Caki2 (cell line): ENCODE results near the gene ETNK2. TPM values are rescaled to one million over a fixed set of nuclear protein-coding genes. Genes with fewer than 3 reads are reported as not detected.
"Not testable (repeated sequence)": the region's sequence is repeated elsewhere in the genome, so short reads cannot be mapped to it uniquely, and the experiment has no call there.

ENCODE experiments used
- DNase-seq: peaks from one replicate; pipeline ENCODE4 v3.0.0-alpha.2; 2015; ENCODE audit warnings: low read depth
- in situ Hi-C: cut with HindIII; loops from 2 replicates; pipeline ENCODE4 v1.10.0; 2016; ENCODE audit warnings: low sequenced_read_pairs, low pct_unique_long_range_greater_than_20kb, mixed read lengths
- total RNA-seq: library from RNA; depleted of rRNA; stranded (reverse); fragments of >200 nt; shearing (Covaris generic); gene quantifications from 2 replicates; pipeline ENCODE4 v1.2.3, GENCODE V29; 2014; ENCODE audit warnings: low replicate concordance

The ETNK2 gene
- total RNA-seq, 1 experiment from 2014 or later = 5.6 TPM

GRCh38 chr1:204112876-204113730 lies 38.7 kb downstream of the ETNK2 start:
- DNase-seq = no peak
- in situ Hi-C loops = no loop called here

DNA sequence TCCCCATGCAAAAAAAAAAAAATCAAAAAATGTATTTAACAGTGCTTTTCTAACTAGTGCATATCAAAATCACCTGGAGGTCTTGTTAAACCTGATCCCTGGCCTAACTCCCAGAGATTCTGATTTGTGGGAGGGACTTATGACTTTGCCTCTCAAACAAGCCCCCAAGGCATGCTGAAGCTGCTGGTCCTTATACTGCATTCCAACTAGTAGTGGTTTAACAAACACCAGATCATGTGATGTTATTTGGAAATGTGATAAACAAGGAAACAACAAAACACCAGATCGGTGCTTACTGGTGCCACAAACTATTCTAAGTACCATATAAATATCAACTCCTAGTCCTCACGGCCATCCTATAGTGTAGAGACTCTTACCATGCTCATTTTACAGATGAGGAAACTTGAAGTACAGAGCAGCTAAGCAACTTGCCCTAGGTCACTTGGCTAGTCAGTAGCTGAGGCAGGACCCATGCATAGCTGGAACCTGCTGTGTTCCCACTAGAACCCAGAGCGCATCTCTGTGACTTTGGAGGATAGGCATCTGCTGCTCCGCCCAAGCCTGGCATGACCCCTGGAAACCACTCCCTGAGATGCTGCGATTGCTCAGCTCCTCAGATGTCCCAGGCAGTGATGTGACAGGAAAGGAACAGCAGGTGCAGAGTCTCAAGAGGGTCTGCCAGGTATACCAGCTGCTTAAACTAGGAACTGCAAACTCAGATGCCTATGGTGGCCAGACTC lies 40.8 kb downstream of the ETNK2 start:
- in situ Hi-C loops = no loop called here
- no peak for DNase-seq

- no peak for DNase-seq
- in situ Hi-C loops = no loop called here
Observed at GRCh38 chr1:204108312-204109141, 43.3 kb downstream of the ETNK2 start.

- in situ Hi-C loops = no loop called here
- no peak for DNase-seq
Observed at GRCh38 chr1:204107892-204108291, 44.0 kb downstream of the ETNK2 start.

- DNase-seq = no peak
Observed at GRCh38 chr1:204106825-204107224, 45.0 kb downstream of the ETNK2 start.

DNA sequence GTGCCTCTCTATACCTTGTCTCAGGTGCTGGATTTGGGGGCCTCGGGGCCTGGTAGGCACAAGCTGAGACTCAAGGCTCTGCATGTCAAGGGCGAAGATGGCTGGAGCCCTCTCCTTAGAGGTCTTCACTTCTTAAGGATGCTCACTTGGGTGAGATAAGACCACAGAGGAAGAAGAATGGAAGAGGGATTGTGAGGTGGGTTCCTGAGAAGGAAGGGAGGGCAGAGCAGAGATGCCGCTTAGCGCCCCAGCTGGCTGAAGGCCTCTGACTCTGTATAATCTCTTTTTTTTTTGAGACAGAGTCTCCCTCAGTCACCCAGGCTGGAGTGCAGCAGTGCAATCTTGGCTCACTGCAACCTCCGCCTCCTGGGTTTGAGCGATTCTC lies 46.7 kb downstream of the ETNK2 start:
- no peak for DNase-seq
- in situ Hi-C loops = no loop called here

More at GRCh38 chr1:204106825-204107224, 45.0 kb downstream of the ETNK2 start:
- in situ Hi-C loops = no loop called here

DNA sequence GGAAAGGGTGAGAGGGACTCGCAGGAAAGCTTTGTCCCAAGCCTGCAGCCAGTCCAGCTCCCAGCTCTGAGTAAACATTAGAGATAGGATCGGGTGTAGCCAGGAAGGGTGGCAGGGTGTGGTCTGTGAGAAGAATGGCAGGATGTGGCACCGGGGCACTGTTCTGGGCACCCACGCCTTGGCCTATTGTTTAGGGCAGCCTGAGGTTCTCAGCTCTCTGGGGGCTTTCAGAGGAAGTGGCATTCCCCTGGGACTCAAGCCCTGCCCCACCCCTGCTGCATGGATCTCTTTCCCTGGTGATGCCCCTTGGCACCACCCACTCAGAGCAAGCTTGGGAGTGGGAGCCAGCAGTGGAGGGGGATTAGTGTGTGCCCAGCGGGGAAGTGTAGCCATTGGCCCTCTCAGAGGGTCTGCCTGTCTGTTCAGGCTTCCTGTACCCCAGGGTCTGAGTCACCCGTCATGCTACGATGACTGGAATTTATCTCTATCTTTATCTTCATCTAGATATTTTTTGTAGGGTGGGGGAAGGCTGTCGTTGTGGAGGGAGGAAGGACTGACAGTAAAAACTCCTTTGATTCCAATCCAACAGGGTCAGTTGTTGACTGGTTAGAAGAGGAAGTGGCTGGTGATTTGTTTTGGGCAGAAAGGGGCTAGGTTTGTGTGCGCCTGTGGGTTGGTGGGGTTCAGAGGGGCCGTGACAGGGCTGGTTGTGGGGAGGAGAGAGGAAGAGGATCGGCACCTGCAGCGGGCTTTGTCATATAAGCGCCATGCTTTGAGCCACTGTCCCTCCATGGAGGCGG lies 47.3 kb downstream of the ETNK2 start:
- in situ Hi-C loops = no loop called here
- peak; percentile 42 for DNase-seq

DNA sequence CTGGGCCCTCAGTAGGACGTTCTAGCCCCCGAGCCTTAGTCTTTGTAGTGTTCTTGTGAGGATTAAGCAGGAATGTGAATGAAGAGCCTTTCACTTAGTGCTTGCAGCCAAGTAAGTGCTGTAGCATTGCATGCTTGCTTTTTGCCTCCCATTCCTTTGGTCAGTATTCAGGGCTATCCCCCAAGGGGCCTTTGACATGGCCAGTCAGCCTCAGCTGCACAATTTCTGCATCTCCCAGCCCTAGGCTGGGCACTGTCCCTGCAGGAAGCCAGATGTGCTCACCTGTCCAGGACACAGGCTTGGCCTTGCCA lies 48.5 kb downstream of the ETNK2 start:
- in situ Hi-C loops = no loop called here

GRCh38 chr1:204102739-204103430 lies 49.0 kb downstream of the ETNK2 start:
- in situ Hi-C loops = no loop called here
- peak; percentile 46 for DNase-seq

More for the DNA sequence above, 48.5 kb downstream of the ETNK2 start:
- DNase-seq = no peak

GRCh38 chr1:204102029-204102611 lies 49.7 kb downstream of the ETNK2 start:
- no peak for DNase-seq
- in situ Hi-C loops = no loop called here

DNA sequence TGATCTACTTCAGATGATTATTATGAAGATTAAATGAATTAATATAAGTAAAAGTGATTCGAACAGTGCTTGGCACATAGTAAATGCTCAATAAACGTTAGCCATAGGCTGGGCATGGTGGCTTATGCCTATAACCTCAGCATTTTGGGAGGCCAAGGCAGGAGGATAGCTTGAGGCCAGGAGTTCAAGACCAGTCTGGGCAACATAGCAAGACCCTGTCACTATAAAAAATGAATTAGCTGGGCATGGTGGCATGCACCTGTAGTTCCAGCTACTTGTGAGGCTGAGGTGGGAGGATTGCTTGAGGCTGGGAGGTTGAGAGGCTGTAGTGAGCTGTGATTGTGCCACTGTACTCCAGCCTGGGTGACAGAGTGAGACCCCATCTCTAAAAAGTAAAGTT lies 52.1 kb downstream of the ETNK2 start:
- DNase-seq, in situ Hi-C loops: not testable (repeated sequence)

DNA sequence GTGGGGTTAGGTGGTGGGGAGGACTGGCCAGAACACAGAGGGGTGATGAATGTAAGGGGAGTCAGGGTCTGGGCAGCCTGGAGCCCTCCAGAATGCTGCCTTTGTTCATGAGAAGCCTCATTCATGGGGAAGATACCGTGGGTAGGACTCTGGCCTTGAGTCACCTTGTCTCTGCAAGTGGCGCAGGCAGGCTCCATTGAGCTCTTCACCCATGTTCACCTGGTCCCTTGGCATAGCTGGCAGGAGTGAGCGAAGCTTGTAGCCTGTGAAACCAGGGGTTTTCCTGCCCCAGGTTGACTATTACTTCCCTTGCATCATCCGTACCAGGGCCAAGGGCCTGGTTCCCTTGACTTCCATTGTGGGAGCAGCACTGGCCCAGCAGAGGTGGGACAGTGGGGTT lies 53.2 kb downstream of the ETNK2 start:
- no peak for DNase-seq
- in situ Hi-C loops = no loop called here

GRCh38 chr1:204096931-204097330 lies 54.9 kb downstream of the ETNK2 start:
- DNase-seq = no peak
- in situ Hi-C loops = no loop called here

DNA sequence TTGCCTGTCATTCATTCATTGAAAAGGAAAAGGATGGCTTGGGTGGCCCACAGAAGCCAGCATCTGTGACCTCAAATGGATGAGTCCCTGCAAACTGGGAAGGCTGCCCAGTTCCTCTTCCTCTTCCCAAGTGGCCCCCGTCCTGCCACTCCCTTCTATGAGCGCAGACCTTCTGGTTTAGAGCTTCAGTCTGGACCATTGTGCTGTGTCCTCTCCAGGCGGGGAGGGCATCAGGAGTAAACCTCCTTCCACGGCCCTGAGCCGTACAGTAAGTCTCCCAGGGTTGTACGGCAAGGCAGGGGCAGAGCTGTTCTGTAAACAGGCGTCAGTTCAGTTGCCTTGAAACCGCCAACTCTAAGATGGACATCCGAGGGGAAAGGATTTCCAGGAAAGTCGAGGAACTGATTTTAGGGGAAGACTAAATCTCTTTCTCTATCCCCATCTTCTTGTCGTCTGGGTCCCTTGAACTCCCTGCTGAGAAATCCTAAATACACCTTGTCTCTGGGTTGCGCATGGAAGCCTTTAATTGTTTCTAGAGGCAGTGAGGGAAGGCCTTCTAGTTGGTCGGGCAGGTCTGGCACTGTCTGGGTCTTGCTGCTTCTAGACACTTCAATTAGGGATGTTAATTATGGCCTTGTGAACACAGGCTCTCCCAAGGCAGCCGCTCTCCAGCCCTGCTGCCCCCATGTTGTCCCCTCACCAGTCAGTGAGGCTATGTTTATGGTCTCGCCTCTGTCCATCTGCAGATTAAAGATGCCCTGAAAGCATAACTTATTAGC lies 56.8 kb downstream of the ETNK2 start:
- in situ Hi-C loops = no loop called here
- DNase-seq = no peak

DNA sequence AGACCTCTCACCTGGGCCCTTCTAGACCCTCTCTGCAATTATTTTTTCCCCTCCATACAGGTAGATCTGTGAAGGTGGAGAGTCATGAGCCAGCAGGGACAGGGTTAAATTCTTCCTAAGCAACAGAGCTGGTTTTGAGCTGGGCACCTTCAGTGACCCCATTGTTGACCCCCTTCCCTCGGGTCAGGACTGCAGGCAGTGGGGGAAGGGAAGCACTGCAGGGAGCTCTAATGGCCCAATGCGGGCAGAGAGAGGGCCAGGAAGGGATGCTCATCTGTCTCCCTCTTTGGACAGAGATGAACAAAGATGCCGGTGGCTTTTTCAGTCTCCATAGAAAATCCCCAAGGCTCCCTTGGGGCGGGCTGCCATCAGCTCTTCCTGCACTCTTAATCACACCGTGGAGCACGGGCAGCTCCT lies 57.5 kb downstream of the ETNK2 start:
- in situ Hi-C loops = no loop called here
- no peak for DNase-seq

DNA sequence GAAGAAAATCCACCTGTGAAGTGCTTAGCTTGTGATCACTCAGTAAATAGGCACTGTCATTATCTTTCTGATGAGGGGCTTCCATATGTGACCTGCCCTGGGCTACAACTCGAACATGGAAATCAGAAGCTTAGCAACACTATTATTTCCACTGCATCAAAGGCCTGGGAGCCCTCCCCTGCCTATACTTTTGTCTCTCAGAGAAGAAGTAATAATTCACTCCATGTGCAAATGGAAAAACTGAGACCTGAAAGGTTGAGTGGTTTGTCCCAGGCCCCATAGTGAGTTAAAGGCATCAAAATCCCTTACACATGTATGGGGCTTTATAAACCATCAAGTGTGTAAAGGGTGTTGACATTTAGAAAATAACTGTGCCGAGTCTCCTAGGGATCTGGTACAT lies 58.1 kb downstream of the ETNK2 start:
- in situ Hi-C loops = no loop called here
- no peak for DNase-seq

DNA sequence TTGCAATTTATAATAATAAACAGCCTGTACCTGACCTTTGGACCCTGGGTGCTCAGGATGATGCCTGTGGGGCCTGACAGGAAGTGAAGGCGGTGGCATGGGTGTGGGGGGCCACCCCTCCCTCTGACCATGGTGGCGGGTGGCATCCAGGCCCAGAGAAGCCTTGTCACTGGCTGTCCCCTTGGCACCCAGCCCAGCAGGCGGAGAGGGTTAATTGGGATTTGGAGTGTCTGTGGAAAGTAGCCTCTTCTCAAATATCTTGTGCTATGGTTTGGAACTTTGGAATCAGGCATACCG lies 58.5 kb downstream of the ETNK2 start:
- peak; percentile 22 for DNase-seq
- in situ Hi-C loops = no loop called here
